HCT116 (cell line): Measurements from ENCODE around the gene SKI. TPM values are rescaled to one million over a fixed set of nuclear protein-coding genes. Genes with fewer than 3 reads are reported as not detected.

Source experiments
- ATAC-seq: fragments of 200-7000 bp; cut with Tn5 transposase; 2 replicates; pipeline ENCODE4 v1.9.1; 2020; ENCODE audit warnings: mild to moderate bottlenecking, moderate library complexity
- BruUV-seq: library from RNA; stranded (reverse); fragments of 400-500 nt; replicated peaks from 2 replicates; lab custom pipeline; 2021; lab: Mats Ljungman, UMichigan
- CTCF ChIA-PET: fragments of 300-600 bp; sonication (Branson Sonifier 250); formaldehyde crosslinking; loops from one replicate; lab custom pipeline; 2021; ENCODE audit warnings: antibody characterized with exemption; lab: Charles Lee
- POLR2A ChIA-PET: fragments of 300-600, 350-600 bp; sonication (Branson Sonifier 250); formaldehyde crosslinking; loops from one replicate; lab custom pipeline; 2021; ENCODE audit warnings: antibody characterized with exemption; lab: Charles Lee
- RAD21 ChIA-PET, 2 experiments: fragments of 300-600 bp; sonication (Branson Sonifier 250); formaldehyde crosslinking; loops; one replicate each; lab custom pipeline; 2023; ENCODE audit warnings: low total read pairs in 2 of 2; ENCODE audit not compliant: uncharacterized antibody in 2 of 2, unreplicated experiment in 2 of 2, low non-redundant PET in 1 of 2; lab: Charles Lee
- DNase-seq: peaks from one replicate; pipeline ENCODE4 v3.0.0-alpha.2; 2010; ENCODE audit warnings: low read depth, low spot score
- H2AFZ ChIP-seq: fragments of 200-600 bp; shearing (Covaris generic), sonication (generic); 2 replicates; pipeline ENCODE4 v1.6.1; 2017; ENCODE audit warnings: low read depth, mixed run types, mixed read lengths, antibody characterized with exemption, low read length; ENCODE audit not compliant: poor library complexity, severe bottlenecking
- H3K27ac ChIP-seq: 2 replicates; pipeline ENCODE4 v1.5.1; 2012; ENCODE audit warnings: low read depth, low read length
- H3K27me3 ChIP-seq: fragments of 200-600 bp; sonication (generic); 2 replicates; pipeline ENCODE4 v1.6.1; 2016; ENCODE audit warnings: mixed run types, low read length, mixed read lengths; ENCODE audit not compliant: insufficient read depth
- H3K36me3 ChIP-seq, 2 experiments: fragments of 200-500 bp in 1 of 2; fragments of 200-600 bp in 1 of 2; sonication (Bioruptor generic) in 1 of 2; sonication (generic) in 1 of 2; 2 replicates each; pipeline versions ENCODE4 v1.5.1 to v1.6.1; 2014 to 2016; ENCODE audit warnings: low read length in 2 of 2, inconsistent platforms in 1 of 2, mixed read lengths in 1 of 2, mixed run types in 1 of 2; ENCODE audit not compliant: insufficient read depth in 2 of 2, control insufficient read depth in 1 of 2
- H3K4me1 ChIP-seq, 2 experiments: fragments of 200-600 bp in 1 of 2; sonication (generic) in 1 of 2; 2 replicates each; pipeline versions ENCODE4 v1.5.1 to v1.6.1; 2012 to 2017; ENCODE audit warnings: low read length in 2 of 2, inconsistent platforms in 1 of 2, mild to moderate bottlenecking in 1 of 2, mixed read lengths in 1 of 2, mixed run types in 1 of 2, moderate library complexity in 1 of 2; ENCODE audit not compliant: insufficient read depth in 2 of 2, control insufficient read depth in 1 of 2
- H3K4me2 ChIP-seq: fragments of 200-600 bp; sonication (generic); 2 replicates; pipeline ENCODE4 v1.6.1; 2017; ENCODE audit warnings: mixed run types, low read length, mixed read lengths
- H3K4me3 ChIP-seq, 2 experiments: fragments of 200-600 bp in 1 of 2; sonication (generic) in 1 of 2; replicated peaks in 1 of 2; 2 replicates each; pipeline ENCODE4 v1.5.1; 2011 to 2016; ENCODE audit warnings: low read length in 2 of 2, control low read depth in 1 of 2, low read depth in 1 of 2, mild to moderate bottlenecking in 1 of 2, mixed read lengths in 1 of 2, mixed run types in 1 of 2
- H3K79me2 ChIP-seq: fragments of 200-600 bp; sonication (generic); 2 replicates; pipeline ENCODE4 v1.6.1; 2017; ENCODE audit warnings: mild to moderate bottlenecking, mixed run types, low read length, moderate library complexity, mixed read lengths; ENCODE audit not compliant: insufficient read depth
- H3K9ac ChIP-seq: fragments of 200-600 bp; sonication (generic); 2 replicates; pipeline ENCODE4 v1.6.1; 2016; ENCODE audit warnings: low read length, mixed read lengths
- H3K9me2 ChIP-seq: fragments of 200-600 bp; sonication (generic), shearing (Covaris generic); 2 replicates; pipeline ENCODE4 v1.6.1; 2017; ENCODE audit warnings: mixed run types, mild to moderate bottlenecking, moderate library complexity; ENCODE audit not compliant: insufficient read depth
- H3K9me3 ChIP-seq, 2 experiments: fragments of 200-500 bp in 1 of 2; fragments of 200-600 bp in 1 of 2; sonication (Bioruptor generic) in 1 of 2; sonication (generic) in 1 of 2; 2 replicates each; pipeline ENCODE4 v1.6.1; 2014 to 2017; ENCODE audit warnings: low read length in 2 of 2, mixed read lengths in 2 of 2, inconsistent platforms in 1 of 2, low read depth in 1 of 2, mild to moderate bottlenecking in 1 of 2, mixed run types in 1 of 2, moderate library complexity in 1 of 2; ENCODE audit not compliant: control insufficient read depth in 1 of 2, insufficient read depth in 1 of 2
- H4K20me1 ChIP-seq: fragments of 200-600 bp; sonication (generic), shearing (Covaris generic); 2 replicates; pipeline ENCODE4 v1.6.1; 2017; ENCODE audit warnings: mixed run types, mild to moderate bottlenecking, moderate library complexity; ENCODE audit not compliant: insufficient read depth
- CBX3 ChIP-seq: IDR thresholded peaks from 2 replicates; pipeline ENCODE4 v1.6.1; 2012; ENCODE audit warnings: low read depth
- CEBPB ChIP-seq: IDR thresholded peaks from 2 replicates; pipeline ENCODE4 v1.6.1; 2012; ENCODE audit warnings: low read depth
- ELF1 ChIP-seq: IDR thresholded peaks from 2 replicates; pipeline ENCODE4 v1.6.1; 2012; ENCODE audit warnings: low read depth, borderline replicate concordance
- EZH2 ChIP-seq: fragments of 200-600 bp; sonication (generic); IDR thresholded peaks from 2 replicates; pipeline ENCODE4 v1.6.1; 2017; ENCODE audit warnings: antibody characterized with exemption, mixed run types
- FOSL1 ChIP-seq: IDR thresholded peaks from 2 replicates; pipeline ENCODE4 v1.6.1; 2012; ENCODE audit warnings: low read depth
- JUND ChIP-seq: IDR thresholded peaks from 2 replicates; pipeline ENCODE4 v1.6.1; 2012
- POLR2A ChIP-seq: IDR thresholded peaks from 2 replicates; pipeline ENCODE4 v1.7.0; 2011; ENCODE audit warnings: borderline replicate concordance; ENCODE audit not compliant: insufficient read depth, insufficient read length; ENCODE audit errors: extremely low read depth
- POLR2AphosphoS5 ChIP-seq: IDR thresholded peaks from 2 replicates; pipeline ENCODE4 v1.6.1; 2011; ENCODE audit warnings: mild to moderate bottlenecking, low read depth, low read length, moderate library complexity
- RAD21 ChIP-seq: IDR thresholded peaks from 2 replicates; pipeline ENCODE4 v1.6.1; 2012; ENCODE audit warnings: low read depth, mild to moderate bottlenecking
- SIN3A ChIP-seq: IDR thresholded peaks from 2 replicates; pipeline ENCODE4 v1.6.1; 2012; ENCODE audit warnings: low read depth
- YY1 ChIP-seq: IDR thresholded peaks from 2 replicates; pipeline ENCODE4 v1.6.1; 2011; ENCODE audit warnings: low read length, low read depth, moderate library complexity, mild to moderate bottlenecking; ENCODE audit not compliant: insufficient replicate concordance; ENCODE audit errors: extremely low read depth
- ZFX ChIP-seq: fragments of 450-650 bp; IDR thresholded peaks from 2 replicates; pipeline ENCODE4 v1.6.1; 2017
- ZNF274 ChIP-seq: fragments of 200-500 bp; sonication (Bioruptor generic); IDR thresholded peaks from 2 replicates; pipeline ENCODE4 v1.6.1; 2014; ENCODE audit warnings: mild to moderate bottlenecking, low read depth, low read length, inconsistent platforms
- intact Hi-C: fragments of 100-400 bp; cut with micrococcal nuclease; formaldehyde crosslinking; loops from 2 replicates; pipeline ENCODE4 v1.10.0; 2022
- total RNA-seq: library from RNA; stranded (reverse); gene quantifications from one replicate; pipeline ENCODE4 v1.2.1, GENCODE V29; 2021; ENCODE audit not compliant: unreplicated experiment
- TF ChIP-seq, protein P1 (sequence below): IDR thresholded peaks from 2 replicates; pipeline ENCODE4 v1.6.1; 2012
- TF ChIP-seq, protein P2 (sequence below): IDR thresholded peaks from 2 replicates; pipeline ENCODE4 v1.6.1; 2011; ENCODE audit warnings: mild to moderate bottlenecking, low read length, moderate library complexity; ENCODE audit not compliant: insufficient replicate concordance; ENCODE audit errors: extremely low read depth
- TF ChIP-seq, protein P3 (sequence below): IDR thresholded peaks from 2 replicates; pipeline ENCODE4 v1.6.1; 2012; ENCODE audit warnings: low read depth

Gene SKI
- total RNA-seq, 1 experiment from 2014 or later = 56.2 TPM

DNA sequence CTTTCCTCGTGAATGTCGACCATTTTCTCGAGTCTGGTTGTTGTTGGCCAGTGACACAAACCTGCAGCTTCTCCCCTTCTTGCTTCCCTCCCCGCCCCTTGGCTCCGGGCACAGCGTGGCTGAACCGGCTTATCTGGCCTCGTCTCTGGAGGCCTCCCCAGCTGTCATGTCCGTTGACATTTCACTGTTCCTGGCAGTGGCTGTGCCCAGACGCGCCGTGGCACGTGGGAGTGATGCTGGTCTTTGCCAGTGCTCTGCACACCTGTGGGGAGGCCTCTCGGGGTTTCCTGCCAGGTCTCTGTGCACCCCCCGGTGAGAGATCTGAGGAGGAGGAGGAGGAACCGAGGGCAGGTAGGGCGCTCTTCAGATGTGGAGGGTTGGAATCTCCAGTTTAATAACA is 23.7 kb downstream of the SKI start:
- Histone ChIP-seq H3K9me2 (no peaks in the 10 kb centered on the region), H3K4me2 (no peak overlapping the region), H3K79me2 (peaks cover 100% of the 10 kb centered on the region), H3K36me3 (peaks cover 0 to 22% of the 10 kb centered on the region in 2 experiments; a peak in 1 of 4 replicates), H3K4me1 (peaks cover 0 to 26% of the 10 kb centered on the region in 2 experiments; a peak in 1 of 4 replicates), H2AFZ (no peak overlapping the region), H3K4me3 (no peak overlapping the region), H3K27me3 (no peaks in the 10 kb centered on the region), H3K27ac (no peak overlapping the region), H3K9me3 (peaks cover 0 to 7% of the 10 kb centered on the region in 2 experiments; a peak in 1 of 4 replicates), H4K20me1 (peaks cover 4% of the 10 kb centered on the region; the same call in 1 of the 2 replicates), H3K9ac (no peak overlapping the region)
- BruUV-seq = no TSS peak
- ATAC-seq (no peak), DNase-seq (no peak)
- no peak for TF ChIP-seq EZH2
- TF ChIP-seq ZFX = no peak
- TF ChIP-seq POLR2A = no peak
- TF ChIP-seq POLR2AphosphoS5 = no peak
- TF ChIP-seq ELF1 = no peak
- no peak for TF ChIP-seq ZNF274
- TF ChIP-seq YY1 = no peak
- TF ChIP-seq FOSL1 = no peak
- TF ChIP-seq SIN3A = no peak
- TF ChIP-seq JUND = no peak
- TF ChIP-seq RAD21 = no peak
- TF ChIP-seq CEBPB = no peak
- TF ChIP-seq, protein P1, sequence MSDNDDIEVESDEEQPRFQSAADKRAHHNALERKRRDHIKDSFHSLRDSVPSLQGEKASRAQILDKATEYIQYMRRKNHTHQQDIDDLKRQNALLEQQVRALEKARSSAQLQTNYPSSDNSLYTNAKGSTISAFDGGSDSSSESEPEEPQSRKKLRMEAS = no peak
- no peak for TF ChIP-seq CBX3
- TF ChIP-seq, protein P2, sequence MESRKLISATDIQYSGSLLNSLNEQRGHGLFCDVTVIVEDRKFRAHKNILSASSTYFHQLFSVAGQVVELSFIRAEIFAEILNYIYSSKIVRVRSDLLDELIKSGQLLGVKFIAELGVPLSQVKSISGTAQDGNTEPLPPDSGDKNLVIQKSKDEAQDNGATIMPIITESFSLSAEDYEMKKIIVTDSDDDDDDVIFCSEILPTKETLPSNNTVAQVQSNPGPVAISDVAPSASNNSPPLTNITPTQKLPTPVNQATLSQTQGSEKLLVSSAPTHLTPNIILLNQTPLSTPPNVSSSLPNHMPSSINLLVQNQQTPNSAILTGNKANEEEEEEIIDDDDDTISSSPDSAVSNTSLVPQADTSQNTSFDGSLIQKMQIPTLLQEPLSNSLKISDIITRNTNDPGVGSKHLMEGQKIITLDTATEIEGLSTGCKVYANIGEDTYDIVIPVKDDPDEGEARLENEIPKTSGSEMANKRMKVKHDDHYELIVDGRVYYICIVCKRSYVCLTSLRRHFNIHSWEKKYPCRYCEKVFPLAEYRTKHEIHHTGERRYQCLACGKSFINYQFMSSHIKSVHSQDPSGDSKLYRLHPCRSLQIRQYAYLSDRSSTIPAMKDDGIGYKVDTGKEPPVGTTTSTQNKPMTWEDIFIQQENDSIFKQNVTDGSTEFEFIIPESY = no peak
- TF ChIP-seq, protein P3, sequence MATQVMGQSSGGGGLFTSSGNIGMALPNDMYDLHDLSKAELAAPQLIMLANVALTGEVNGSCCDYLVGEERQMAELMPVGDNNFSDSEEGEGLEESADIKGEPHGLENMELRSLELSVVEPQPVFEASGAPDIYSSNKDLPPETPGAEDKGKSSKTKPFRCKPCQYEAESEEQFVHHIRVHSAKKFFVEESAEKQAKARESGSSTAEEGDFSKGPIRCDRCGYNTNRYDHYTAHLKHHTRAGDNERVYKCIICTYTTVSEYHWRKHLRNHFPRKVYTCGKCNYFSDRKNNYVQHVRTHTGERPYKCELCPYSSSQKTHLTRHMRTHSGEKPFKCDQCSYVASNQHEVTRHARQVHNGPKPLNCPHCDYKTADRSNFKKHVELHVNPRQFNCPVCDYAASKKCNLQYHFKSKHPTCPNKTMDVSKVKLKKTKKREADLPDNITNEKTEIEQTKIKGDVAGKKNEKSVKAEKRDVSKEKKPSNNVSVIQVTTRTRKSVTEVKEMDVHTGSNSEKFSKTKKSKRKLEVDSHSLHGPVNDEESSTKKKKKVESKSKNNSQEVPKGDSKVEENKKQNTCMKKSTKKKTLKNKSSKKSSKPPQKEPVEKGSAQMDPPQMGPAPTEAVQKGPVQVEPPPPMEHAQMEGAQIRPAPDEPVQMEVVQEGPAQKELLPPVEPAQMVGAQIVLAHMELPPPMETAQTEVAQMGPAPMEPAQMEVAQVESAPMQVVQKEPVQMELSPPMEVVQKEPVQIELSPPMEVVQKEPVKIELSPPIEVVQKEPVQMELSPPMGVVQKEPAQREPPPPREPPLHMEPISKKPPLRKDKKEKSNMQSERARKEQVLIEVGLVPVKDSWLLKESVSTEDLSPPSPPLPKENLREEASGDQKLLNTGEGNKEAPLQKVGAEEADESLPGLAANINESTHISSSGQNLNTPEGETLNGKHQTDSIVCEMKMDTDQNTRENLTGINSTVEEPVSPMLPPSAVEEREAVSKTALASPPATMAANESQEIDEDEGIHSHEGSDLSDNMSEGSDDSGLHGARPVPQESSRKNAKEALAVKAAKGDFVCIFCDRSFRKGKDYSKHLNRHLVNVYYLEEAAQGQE = no peak
- RAD21 ChIA-PET = no interaction called here
- CTCF ChIA-PET = no interaction called here
- POLR2A ChIA-PET = no interaction called here
- intact Hi-C loops = no loop called here
